ENCODE results near the gene BIRC7. TPM values are rescaled to one million over a fixed set of nuclear protein-coding genes. Genes with fewer than 3 reads are reported as not detected.

The BIRC7 gene
- total RNA-seq, 1 donor from 2014 or later = 0.27 TPM

- H3K9me3 ChIP-seq (replicated peaks) = no peaks in the 10 kb centered on the region
- no peak overlapping the region for H3K4me3 ChIP-seq
- H3K36me3 ChIP-seq = peaks cover 87% of the 10 kb centered on the region
- H3K4me1 ChIP-seq = peaks cover 56% of the 10 kb centered on the region
- no peak for TF ChIP-seq CTCF (IDR thresholded peaks at IDR 0.05; ENCODE audit: borderline replicate concordance)
- H3K27ac ChIP-seq (replicated peaks) = no peak overlapping the region
- no peaks in the 10 kb centered on the region for H3K27me3 ChIP-seq (ENCODE audit: low read depth)
- intact Hi-C loops (cut with micrococcal nuclease) = no loop called here
- no peak for DNase-seq
These were observed 27.3 kb upstream of the BIRC7 start for GRCh38 chr20:63208346-63208909.

- Histone ChIP-seq H3K27me3 (ENCODE audit: low read depth) (no peaks in the 10 kb centered on the region), H3K9me3 (replicated peaks) (no peaks in the 10 kb centered on the region), H3K36me3 (peaks cover 83% of the 10 kb centered on the region), H3K4me1 (peaks cover 72% of the 10 kb centered on the region), H3K4me3 (no peak overlapping the region), H3K27ac (replicated peaks) (no peak overlapping the region)
- no peak for TF ChIP-seq CTCF (IDR thresholded peaks at IDR 0.05; ENCODE audit: borderline replicate concordance)
- no peak for DNase-seq
- intact Hi-C loops (cut with micrococcal nuclease) = no loop called here
These were observed 25.6 kb upstream of the BIRC7 start for GRCh38 chr20:63210011-63210605.

GRCh38 chr20:63212393-63212730 is 23.3 kb upstream of the BIRC7 start:
- H3K9me3 ChIP-seq (replicated peaks) = no peaks in the 10 kb centered on the region
- peaks cover 71% of the 10 kb centered on the region for H3K4me1 ChIP-seq
- H3K27ac ChIP-seq (replicated peaks) = no peak overlapping the region
- H3K27me3 ChIP-seq (ENCODE audit: low read depth) = no peaks in the 10 kb centered on the region
- no peak for TF ChIP-seq CTCF (IDR thresholded peaks at IDR 0.05; ENCODE audit: borderline replicate concordance)
- no peak for DNase-seq
- intact Hi-C loops (cut with micrococcal nuclease) = no loop called here
- H3K36me3 ChIP-seq = peaks cover 73% of the 10 kb centered on the region
- H3K4me3 ChIP-seq = no peak overlapping the region

- H3K9me3 ChIP-seq (replicated peaks) = no peaks in the 10 kb centered on the region
- no peaks in the 10 kb centered on the region for H3K27me3 ChIP-seq (ENCODE audit: low read depth)
- peaks cover 68% of the 10 kb centered on the region for H3K36me3 ChIP-seq
- H3K27ac ChIP-seq (replicated peaks) = no peak overlapping the region
- no peak for TF ChIP-seq CTCF (IDR thresholded peaks at IDR 0.05; ENCODE audit: borderline replicate concordance)
- DNase-seq = no peak
- H3K4me1 ChIP-seq = peaks cover 71% of the 10 kb centered on the region
- intact Hi-C loops (cut with micrococcal nuclease) = no loop called here
- H3K4me3 ChIP-seq = no peak overlapping the region
These were observed 22.9 kb upstream of the BIRC7 start for GRCh38 chr20:63212792-63213191.

- no peak overlapping the region for H3K27ac ChIP-seq (replicated peaks)
- H3K4me3 ChIP-seq = peak overlapping the region; percentile 94
- peaks cover 51% of the 10 kb centered on the region for H3K36me3 ChIP-seq
- intact Hi-C loops (cut with micrococcal nuclease) = no loop called here
- H3K9me3 ChIP-seq (replicated peaks) = no peaks in the 10 kb centered on the region
- no peak for DNase-seq
- H3K27me3 ChIP-seq (ENCODE audit: low read depth) = peaks cover 11% of the 10 kb centered on the region
- TF ChIP-seq CTCF (IDR thresholded peaks at IDR 0.05; ENCODE audit: borderline replicate concordance) = no peak
- H3K4me1 ChIP-seq = peaks cover 64% of the 10 kb centered on the region
These were observed 21.2 kb upstream of the BIRC7 start for GRCh38 chr20:63214514-63214913.

All from left ventricle myocardium inferior (tissue), 1 donor.